H9 (cell line): ENCODE results near the gene TRIM69. TPM values are rescaled to one million over a fixed set of nuclear protein-coding genes. Genes with fewer than 3 reads are reported as not detected.

Source experiments
- DNase-seq: peaks from one replicate; pipeline ENCODE4 v3.0.0-alpha.2; 2017
- H2AFZ ChIP-seq: one replicate; pipeline ENCODE4 v1.6.1; 2013; ENCODE audit warnings: mild to moderate bottlenecking, low read length, control low read depth, moderate library complexity
- H2AK5ac ChIP-seq: 2 replicates; pipeline ENCODE4 v1.6.1; 2013; ENCODE audit warnings: low read length, control low read depth, mixed read lengths; ENCODE audit not compliant: insufficient read length
- H2BK120ac ChIP-seq: one replicate; pipeline ENCODE4 v1.6.1; 2013; ENCODE audit warnings: low read depth, mild to moderate bottlenecking, low read length, control low read depth, inconsistent platforms; ENCODE audit not compliant: poor library complexity, severe bottlenecking
- H2BK12ac ChIP-seq: 2 replicates; pipeline ENCODE4 v1.6.1; 2013; ENCODE audit warnings: low read length, control low read depth, mixed read lengths, low read depth; ENCODE audit not compliant: insufficient read length
- H2BK15ac ChIP-seq: 2 replicates; pipeline ENCODE4 v1.6.1; 2013; ENCODE audit warnings: low read depth, low read length, control low read depth
- H2BK20ac ChIP-seq: one replicate; pipeline ENCODE4 v1.6.1; 2013; ENCODE audit warnings: low read depth, mild to moderate bottlenecking, low read length, control low read depth, inconsistent platforms; ENCODE audit not compliant: poor library complexity, severe bottlenecking
- H2BK5ac ChIP-seq: 2 replicates; pipeline ENCODE4 v1.6.1; 2013; ENCODE audit warnings: low read length, control low read depth, mixed read lengths; ENCODE audit not compliant: insufficient read length
- H3K14ac ChIP-seq: 2 replicates; pipeline ENCODE4 v1.6.1; 2013; ENCODE audit warnings: low read length, control low read depth; ENCODE audit not compliant: insufficient read depth
- H3K18ac ChIP-seq: 2 replicates; pipeline ENCODE4 v1.6.1; 2013; ENCODE audit warnings: low read depth, mild to moderate bottlenecking, mixed read lengths, low read length, control low read depth; ENCODE audit not compliant: insufficient read length
- H3K23ac ChIP-seq: 2 replicates; pipeline ENCODE4 v1.6.1; 2013; ENCODE audit warnings: low read length, control low read depth, mixed read lengths, low read depth; ENCODE audit not compliant: insufficient read length
- H3K23me2 ChIP-seq: 2 replicates; pipeline ENCODE4 v1.6.1; 2013; ENCODE audit warnings: low read depth, mild to moderate bottlenecking, mixed read lengths, low read length, control low read depth; ENCODE audit not compliant: insufficient read length, poor library complexity, severe bottlenecking
- H3K27ac ChIP-seq: 2 replicates; pipeline ENCODE4 v1.5.1; 2013; ENCODE audit warnings: low read length, control low read depth, mixed read lengths, low read depth; ENCODE audit not compliant: insufficient read length
- H3K27me3 ChIP-seq: 2 replicates; pipeline ENCODE4 v1.6.1; 2013; ENCODE audit warnings: low read length, control low read depth, inconsistent platforms; ENCODE audit not compliant: insufficient read depth
- H3K4ac ChIP-seq: 2 replicates; pipeline ENCODE4 v1.6.1; 2013; ENCODE audit warnings: low read depth, mild to moderate bottlenecking, control low read depth, inconsistent platforms, low read length, moderate library complexity
- H3K4me1 ChIP-seq: 2 replicates; pipeline ENCODE4 v1.6.1; 2013; ENCODE audit warnings: low read length, control low read depth, inconsistent platforms; ENCODE audit not compliant: insufficient read depth
- H3K4me2 ChIP-seq: 2 replicates; pipeline ENCODE4 v1.6.1; 2013; ENCODE audit warnings: low read length, control low read depth, mixed read lengths; ENCODE audit not compliant: insufficient read length, insufficient read depth
- H3K56ac ChIP-seq: 2 replicates; pipeline ENCODE4 v1.6.1; 2013; ENCODE audit warnings: low read depth, mild to moderate bottlenecking, mixed read lengths, low read length, control low read depth; ENCODE audit not compliant: insufficient read length
- H3K79me1 ChIP-seq: 2 replicates; pipeline ENCODE4 v1.6.1; 2013; ENCODE audit warnings: low read depth, mild to moderate bottlenecking, moderate library complexity, low read length, control low read depth, inconsistent platforms; ENCODE audit not compliant: insufficient read depth, poor library complexity, severe bottlenecking
- H3K79me2 ChIP-seq: 2 replicates; pipeline ENCODE4 v1.6.1; 2013; ENCODE audit warnings: low read length, control low read depth, inconsistent platforms; ENCODE audit not compliant: insufficient read depth
- H3K9ac ChIP-seq: 2 replicates; pipeline ENCODE4 v1.6.1; 2013; ENCODE audit warnings: low read length, control low read depth, mixed read lengths; ENCODE audit not compliant: insufficient read length; ENCODE audit errors: extremely low read depth
- H3K9me3 ChIP-seq: one replicate; pipeline ENCODE4 v1.6.1; 2013; ENCODE audit warnings: low read depth, low read length, inconsistent platforms; ENCODE audit not compliant: control insufficient read depth
- H3T11ph ChIP-seq: one replicate; pipeline ENCODE4 v1.6.1; 2013; ENCODE audit warnings: mild to moderate bottlenecking, low read length, control low read depth, inconsistent platforms
- H4K20me1 ChIP-seq: one replicate; pipeline ENCODE4 v1.6.1; 2013; ENCODE audit not compliant: control insufficient read depth, insufficient read length, insufficient read depth
- H4K5ac ChIP-seq: 2 replicates; pipeline ENCODE4 v1.6.1; 2013; ENCODE audit warnings: low read depth, mild to moderate bottlenecking, mixed read lengths, low read length, control low read depth; ENCODE audit not compliant: insufficient read length
- H4K8ac ChIP-seq: replicated peaks from 2 replicates; pipeline ENCODE4 v1.6.1; 2013; ENCODE audit warnings: low read length, control low read depth, mixed read lengths, low read depth; ENCODE audit not compliant: insufficient read length
- H4K91ac ChIP-seq: 2 replicates; pipeline ENCODE4 v1.6.1; 2013; ENCODE audit warnings: low read depth, mild to moderate bottlenecking, moderate library complexity, mixed read lengths, low read length, control low read depth; ENCODE audit not compliant: insufficient read length
- H3K27ac Mint-ChIP-seq, 3 experiments: 2 replicates in 2 of 3; 3 replicates in 1 of 3; pipeline ENCODE4 v1.8.0; 2020 to 2021; ENCODE audit warnings: mixed read lengths in 3 of 3, mild to moderate bottlenecking in 1 of 3, moderate library complexity in 1 of 3
- H3K27me3 Mint-ChIP-seq: 2 replicates; pipeline ENCODE4 v1.8.0; 2021; ENCODE audit warnings: low read depth, mild to moderate bottlenecking, moderate library complexity, mixed read lengths
- H3K36me3 Mint-ChIP-seq, 3 experiments: 2 replicates in 2 of 3; 3 replicates in 1 of 3; pipeline ENCODE4 v1.8.0; 2020 to 2021; ENCODE audit warnings: low read depth in 3 of 3, mixed read lengths in 3 of 3; ENCODE audit not compliant: insufficient read depth in 1 of 3
- H3K4me1 Mint-ChIP-seq, 2 experiments: 2 replicates each; pipeline ENCODE4 v1.8.0; 2020; ENCODE audit warnings: mixed read lengths in 2 of 2
- H3K4me3 Mint-ChIP-seq, 2 experiments: 2 replicates in 1 of 2; 3 replicates in 1 of 2; pipeline ENCODE4 v1.8.0; 2020 to 2021; ENCODE audit warnings: mild to moderate bottlenecking in 2 of 2, mixed read lengths in 2 of 2, moderate library complexity in 1 of 2
- H3K9me3 Mint-ChIP-seq, 2 experiments: 2 replicates in 1 of 2; 3 replicates in 1 of 2; pipeline ENCODE4 v1.8.0; 2020; ENCODE audit warnings: mild to moderate bottlenecking in 2 of 2, mixed read lengths in 2 of 2, moderate library complexity in 1 of 2
- WGBS: extraction: QIAGEN DNeasy Blood & Tissue Kit; methylation state at CpG from one replicate; pipeline ENCODE4 v1.1.7; 2013; ENCODE audit warnings: missing lambda C conversion rate, low lambda C conversion rate, mixed read lengths; ENCODE audit not compliant: insufficient read length; ENCODE audit errors: extremely low coverage; 5-methylcytosine and 5-hydroxymethylcytosine counted together
- total RNA-seq: library from RNA; stranded (reverse); gene quantifications from 2 replicates; pipeline ENCODE4 v1.2.1, GENCODE V29; 2021
- TF ChIP-seq, protein P1 (sequence below): fragments of 200-600 bp; sonication (generic); conservative IDR thresholded peaks from 3 replicates; pipeline ENCODE4 v1.8.0; 2021; ENCODE audit warnings: antibody characterized with exemption, mild to moderate bottlenecking

The TRIM69 gene
- total RNA-seq, 1 experiment from 2014 or later: 4.3 TPM

DNA sequence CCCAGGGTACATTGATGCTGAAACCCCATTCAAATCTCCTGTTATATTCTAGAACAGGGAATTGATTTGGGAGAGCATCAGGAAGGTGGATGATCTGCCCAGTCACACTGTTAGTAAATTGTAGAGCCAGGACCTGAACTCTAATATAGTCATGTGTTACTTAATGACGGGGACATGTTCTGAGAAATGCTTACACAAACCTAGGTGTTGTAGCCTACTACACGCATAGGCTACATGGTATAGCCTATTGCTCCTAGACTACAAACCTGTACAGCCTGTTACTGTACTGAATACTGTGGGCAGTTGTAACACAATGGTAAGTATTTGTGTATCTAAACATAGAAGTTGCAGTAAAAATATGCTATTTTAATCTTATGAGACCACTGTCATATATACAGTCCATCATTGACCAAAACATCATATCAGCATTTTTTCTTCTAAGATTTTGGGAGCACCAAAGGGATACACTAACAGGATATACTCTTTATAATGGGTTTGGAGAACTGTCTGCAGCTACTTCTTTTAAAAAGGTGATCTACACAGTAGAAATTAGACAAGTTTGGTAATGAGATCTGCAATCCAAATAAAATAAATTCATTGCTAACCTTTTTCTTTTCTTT, 19.2 kb upstream of the TRIM69 start:
- DNase-seq: no peak
- Histone ChIP-seq H3K79me2 (no peaks in the 10 kb centered on the region; the same call in 1 of the 2 replicates), H3K4me1 (no peaks in the 10 kb centered on the region), H3K18ac (no peak overlapping the region), H2BK20ac (no peak overlapping the region), H3K23ac (no peak overlapping the region), H2BK15ac (no peak overlapping the region), H3K27ac (no peak overlapping the region), H4K91ac (no peak overlapping the region), H3T11ph (no peak overlapping the region), H3K27me3 (no peaks in the 10 kb centered on the region; the same call in 1 of the 2 replicates), H3K23me2 (peaks cover under 1% of the 10 kb centered on the region), H2BK12ac (no peak overlapping the region), H3K9me3 (no peaks in the 10 kb centered on the region), H4K8ac (no peak overlapping the region), H4K5ac (no peak overlapping the region), H2BK5ac (no peak overlapping the region), H3K79me1 (no peaks in the 10 kb centered on the region), H3K56ac (no peak overlapping the region), H3K4ac (no peak overlapping the region), H3K4me2 (no peak overlapping the region), H3K14ac (no peak overlapping the region), H2AK5ac (no peak overlapping the region), H4K20me1 (no peaks in the 10 kb centered on the region), H2AFZ (no peak overlapping the region), H3K9ac (no peak overlapping the region), H2BK120ac (no peak overlapping the region)
- Mint-ChIP-seq H3K27me3 (peaks cover 9% of the 10 kb centered on the region), H3K9me3 (no peaks in the 10 kb centered on the region), H3K4me1 (peaks cover 10% of the 10 kb centered on the region in 2 experiments), H3K36me3 (peaks cover 2 to 15% (median 14%) of the 10 kb centered on the region in 3 experiments; a peak in 5 of 7 replicates), H3K4me3 (no peak overlapping the region), H3K27ac (no peak overlapping the region)
- no CpG with 5 or more reads among the region's 2 CpGs for WGBS
- TF ChIP-seq, protein P1, sequence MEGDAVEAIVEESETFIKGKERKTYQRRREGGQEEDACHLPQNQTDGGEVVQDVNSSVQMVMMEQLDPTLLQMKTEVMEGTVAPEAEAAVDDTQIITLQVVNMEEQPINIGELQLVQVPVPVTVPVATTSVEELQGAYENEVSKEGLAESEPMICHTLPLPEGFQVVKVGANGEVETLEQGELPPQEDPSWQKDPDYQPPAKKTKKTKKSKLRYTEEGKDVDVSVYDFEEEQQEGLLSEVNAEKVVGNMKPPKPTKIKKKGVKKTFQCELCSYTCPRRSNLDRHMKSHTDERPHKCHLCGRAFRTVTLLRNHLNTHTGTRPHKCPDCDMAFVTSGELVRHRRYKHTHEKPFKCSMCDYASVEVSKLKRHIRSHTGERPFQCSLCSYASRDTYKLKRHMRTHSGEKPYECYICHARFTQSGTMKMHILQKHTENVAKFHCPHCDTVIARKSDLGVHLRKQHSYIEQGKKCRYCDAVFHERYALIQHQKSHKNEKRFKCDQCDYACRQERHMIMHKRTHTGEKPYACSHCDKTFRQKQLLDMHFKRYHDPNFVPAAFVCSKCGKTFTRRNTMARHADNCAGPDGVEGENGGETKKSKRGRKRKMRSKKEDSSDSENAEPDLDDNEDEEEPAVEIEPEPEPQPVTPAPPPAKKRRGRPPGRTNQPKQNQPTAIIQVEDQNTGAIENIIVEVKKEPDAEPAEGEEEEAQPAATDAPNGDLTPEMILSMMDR: no peak
